ENCODE results near the gene FBXL19. TPM values are rescaled to one million over a fixed set of nuclear protein-coding genes. Genes with fewer than 3 reads are reported as not detected.

The FBXL19 gene
- total RNA-seq, 2 donors from 2014 or later, result 21.9 to 44.8 TPM

DNA sequence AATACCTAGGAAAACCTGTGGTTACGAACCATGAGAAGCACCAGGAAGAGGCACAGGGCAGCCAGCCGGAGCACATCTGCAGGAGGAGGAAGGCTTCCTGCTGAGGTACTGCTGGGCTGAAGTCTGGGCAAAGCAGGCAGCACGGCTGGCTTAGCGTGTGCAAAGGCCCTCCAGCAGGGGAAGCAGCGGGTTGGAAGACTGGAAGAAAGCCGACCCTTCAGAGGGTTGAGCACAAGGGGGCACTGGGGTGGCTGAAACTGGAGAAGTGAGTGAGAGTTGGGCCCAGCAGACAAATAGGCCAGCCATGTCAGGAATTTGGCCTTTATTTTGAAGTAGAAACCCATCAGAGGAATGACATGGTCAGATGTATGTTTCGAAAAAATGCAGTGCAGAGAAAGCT, 49.5 kb downstream of the FBXL19 start:
- Histone ChIP-seq H3K4me3 (no peak overlapping the region), H3K9me3 (no peaks in the 10 kb centered on the region), H3K27ac (no peak overlapping the region), H3K9ac (ENCODE audit: low read depth in 2 of 2, low read length in 2 of 2) (no peak overlapping the region), H3K27me3 (no peaks in the 10 kb centered on the region), H3K4me1 (no peaks in the 10 kb centered on the region), H3K36me3 (peaks cover 6% of the 10 kb centered on the region)
- TF ChIP-seq, protein P1, sequence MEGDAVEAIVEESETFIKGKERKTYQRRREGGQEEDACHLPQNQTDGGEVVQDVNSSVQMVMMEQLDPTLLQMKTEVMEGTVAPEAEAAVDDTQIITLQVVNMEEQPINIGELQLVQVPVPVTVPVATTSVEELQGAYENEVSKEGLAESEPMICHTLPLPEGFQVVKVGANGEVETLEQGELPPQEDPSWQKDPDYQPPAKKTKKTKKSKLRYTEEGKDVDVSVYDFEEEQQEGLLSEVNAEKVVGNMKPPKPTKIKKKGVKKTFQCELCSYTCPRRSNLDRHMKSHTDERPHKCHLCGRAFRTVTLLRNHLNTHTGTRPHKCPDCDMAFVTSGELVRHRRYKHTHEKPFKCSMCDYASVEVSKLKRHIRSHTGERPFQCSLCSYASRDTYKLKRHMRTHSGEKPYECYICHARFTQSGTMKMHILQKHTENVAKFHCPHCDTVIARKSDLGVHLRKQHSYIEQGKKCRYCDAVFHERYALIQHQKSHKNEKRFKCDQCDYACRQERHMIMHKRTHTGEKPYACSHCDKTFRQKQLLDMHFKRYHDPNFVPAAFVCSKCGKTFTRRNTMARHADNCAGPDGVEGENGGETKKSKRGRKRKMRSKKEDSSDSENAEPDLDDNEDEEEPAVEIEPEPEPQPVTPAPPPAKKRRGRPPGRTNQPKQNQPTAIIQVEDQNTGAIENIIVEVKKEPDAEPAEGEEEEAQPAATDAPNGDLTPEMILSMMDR (IDR thresholded peaks at IDR 0.05), result no peak
- no peak for DNase-seq
- intact Hi-C loops (cut with DNase I), result no loop called here

- H3K4me3 ChIP-seq, result no peak overlapping the region
- no peak overlapping the region for H3K27ac ChIP-seq
- H3K27me3 ChIP-seq, result no peaks in the 10 kb centered on the region
- H3K9ac ChIP-seq (ENCODE audit: low read depth in 2 of 2, low read length in 2 of 2), result no peak overlapping the region
- peaks cover 8% of the 10 kb centered on the region for H3K36me3 ChIP-seq
- TF ChIP-seq, protein P1 (IDR thresholded peaks at IDR 0.05), result no peak
- DNase-seq, result no peak
- H3K9me3 ChIP-seq, result no peaks in the 10 kb centered on the region
- H3K4me1 ChIP-seq, result no peaks in the 10 kb centered on the region
- intact Hi-C loops (cut with DNase I), result no loop called here
Measured at GRCh38 chr16:30974348-30974747, 51.0 kb downstream of the FBXL19 start.

DNA sequence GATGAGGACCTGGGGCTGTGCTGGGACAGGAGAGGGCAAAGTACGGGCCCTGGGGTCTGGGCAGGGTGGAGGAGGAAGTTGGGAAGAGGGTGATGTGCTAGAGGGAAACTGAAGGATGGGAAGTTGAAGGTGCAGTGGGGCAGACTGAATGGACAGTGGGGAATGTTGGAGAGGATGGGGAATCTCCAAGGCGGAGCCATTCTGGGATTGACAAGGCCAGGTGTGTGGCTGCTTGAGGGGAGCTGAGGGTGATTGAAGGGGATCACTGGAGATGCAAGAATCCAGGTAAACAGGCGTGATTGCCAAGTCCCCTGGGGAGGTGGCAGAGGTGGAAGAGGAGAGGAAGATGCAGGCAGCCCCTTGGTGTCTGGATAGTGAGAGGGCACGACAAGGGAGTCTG, 53.1 kb downstream of the FBXL19 start:
- Histone ChIP-seq H3K9ac (ENCODE audit: low read depth in 2 of 2, low read length in 2 of 2) (no peak overlapping the region), H3K36me3 (peaks cover 10% of the 10 kb centered on the region), H3K27ac (no peak overlapping the region), H3K27me3 (no peaks in the 10 kb centered on the region), H3K9me3 (no peaks in the 10 kb centered on the region), H3K4me1 (no peaks in the 10 kb centered on the region), H3K4me3 (no peak overlapping the region)
- DNase-seq, result no peak
- intact Hi-C loops (cut with DNase I), result no loop called here
- TF ChIP-seq, protein P1 (IDR thresholded peaks at IDR 0.05), result no peak

DNA sequence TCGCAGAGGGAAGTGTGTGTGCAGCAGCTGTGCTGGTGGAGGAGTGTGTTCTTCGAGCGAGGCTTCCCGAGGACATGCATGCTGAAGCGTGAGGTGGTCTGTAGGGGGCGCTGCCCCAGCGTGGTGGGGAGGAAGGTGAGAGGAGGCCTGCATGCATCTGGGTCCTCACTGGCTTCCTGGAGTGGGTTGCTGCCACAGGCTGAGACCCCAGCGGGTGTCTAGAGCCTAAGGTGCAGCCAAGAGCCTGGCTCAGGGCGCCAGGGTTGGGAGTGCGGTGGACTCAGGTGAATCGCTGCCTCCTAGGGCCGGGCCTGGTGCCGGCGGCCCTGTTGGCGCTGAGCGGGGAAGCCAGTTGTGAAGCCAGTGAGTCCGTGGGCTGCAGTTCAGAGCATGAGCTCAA, 54.1 kb downstream of the FBXL19 start:
- Histone ChIP-seq H3K9me3 (no peaks in the 10 kb centered on the region), H3K9ac (ENCODE audit: low read depth in 2 of 2, low read length in 2 of 2) (no peak overlapping the region), H3K4me3 (no peak overlapping the region), H3K27ac (no peak overlapping the region), H3K36me3 (peaks cover 9% of the 10 kb centered on the region), H3K27me3 (no peaks in the 10 kb centered on the region), H3K4me1 (no peaks in the 10 kb centered on the region)
- intact Hi-C loops (cut with DNase I), result no loop called here
- TF ChIP-seq, protein P1 (IDR thresholded peaks at IDR 0.05), result no peak
- no peak for DNase-seq

DNA sequence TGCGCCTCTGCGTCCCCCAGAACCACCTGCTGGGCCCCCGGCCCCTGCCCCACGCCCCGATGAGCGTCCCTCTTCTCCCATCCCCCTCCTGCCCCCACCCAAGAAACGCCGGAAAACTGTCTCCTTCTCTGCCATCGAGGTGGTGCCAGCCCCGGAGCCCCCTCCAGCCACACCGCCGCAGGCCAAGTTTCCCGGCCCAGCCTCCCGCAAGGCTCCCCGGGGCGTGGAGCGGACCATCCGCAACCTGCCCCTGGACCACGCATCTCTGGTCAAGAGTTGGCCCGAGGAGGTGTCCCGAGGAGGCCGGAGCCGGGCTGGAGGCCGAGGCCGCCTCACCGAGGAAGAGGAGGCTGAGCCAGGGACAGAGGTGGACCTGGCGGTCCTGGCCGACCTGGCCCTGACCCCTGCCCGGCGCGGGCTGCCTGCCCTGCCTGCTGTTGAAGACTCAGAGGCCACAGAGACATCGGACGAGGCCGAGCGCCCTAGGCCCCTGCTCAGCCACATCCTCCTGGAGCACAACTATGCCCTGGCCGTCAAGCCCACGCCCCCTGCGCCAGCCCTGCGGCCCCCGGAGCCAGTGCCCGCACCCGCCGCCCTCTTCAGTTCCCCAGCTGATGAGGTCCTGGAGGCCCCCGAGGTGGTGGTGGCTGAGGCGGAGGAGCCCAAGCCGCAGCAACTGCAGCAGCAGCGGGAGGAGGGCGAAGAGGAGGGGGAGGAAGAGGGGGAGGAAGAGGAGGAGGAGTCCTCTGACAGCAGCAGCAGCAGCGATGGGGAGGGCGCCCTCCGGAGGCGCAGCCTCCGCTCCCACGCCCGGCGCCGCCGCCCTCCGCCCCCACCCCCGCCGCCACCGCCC, 56.0 kb downstream of the FBXL19 start:
- DNase-seq, result no peak
- no peaks in the 10 kb centered on the region for H3K9me3 ChIP-seq
- TF ChIP-seq, protein P1 (IDR thresholded peaks at IDR 0.05), result no peak
- H3K9ac ChIP-seq (ENCODE audit: low read depth in 2 of 2, low read length in 2 of 2), result no peak overlapping the region
- intact Hi-C loops (cut with DNase I), result loop anchor here (5.0 to 10.0 kb wide), 2 partner anchors 165 to 463 kb away; partner anchors contain the start of gene ZNF843
- no peak overlapping the region for H3K27ac ChIP-seq
- H3K4me1 ChIP-seq, result no peaks in the 10 kb centered on the region
- H3K36me3 ChIP-seq, result peaks cover 9% of the 10 kb centered on the region
- no peak overlapping the region for H3K4me3 ChIP-seq
- H3K27me3 ChIP-seq, result no peaks in the 10 kb centered on the region

All from colonic mucosa (tissue), 4 donors.